GM13977 (cell line): ENCODE results near the gene ALKBH5.

Experiments used
- DNase-seq: peaks from one replicate; pipeline ENCODE4 v3.0.0; 2012; ENCODE audit warnings: low spot score
- CTCF ChIP-seq: IDR thresholded peaks from 2 replicates; pipeline ENCODE4 v1.5.1; 2012; ENCODE audit warnings: mild to moderate bottlenecking, control low read depth; ENCODE audit not compliant: insufficient read depth; ENCODE audit errors: extremely low read depth, missing control alignments
- in situ Hi-C: fragments of 300-500 bp; cut with MboI; formaldehyde crosslinking; loops from one replicate; pipeline ENCODE4 v1.12.0; 2022; ENCODE audit warnings: low sequenced_read_pairs, low pct_unique_long_range_greater_than_20kb, mixed read lengths, inconsistent platforms; ENCODE audit not compliant: unreplicated experiment

ALKBH5 gene

GRCh38 chr17:18156171-18156975 lies 27.3 kb upstream of the ALKBH5 start:
- in situ Hi-C loops: no loop called here
- no peak for TF ChIP-seq CTCF
- DNase-seq: no peak

- no peak for DNase-seq
- in situ Hi-C loops: no loop called here
- no peak for TF ChIP-seq CTCF
Observed at GRCh38 chr17:18156976-18157280, 26.7 kb upstream of the ALKBH5 start.

- in situ Hi-C loops: no loop called here
- TF ChIP-seq CTCF: no peak
- peak; percentile 47 for DNase-seq
Observed at GRCh38 chr17:18157354-18157985, 26.2 kb upstream of the ALKBH5 start.

- TF ChIP-seq CTCF: no peak
- in situ Hi-C loops: no loop called here
- peak; percentile 92 for DNase-seq
Observed at GRCh38 chr17:18158022-18158600, 25.5 kb upstream of the ALKBH5 start.

GRCh38 chr17:18159551-18160120 lies 24.0 kb upstream of the ALKBH5 start:
- DNase-seq: no peak
- TF ChIP-seq CTCF: no peak
- in situ Hi-C loops: no loop called here

GRCh38 chr17:18160128-18160856 lies 23.3 kb upstream of the ALKBH5 start:
- in situ Hi-C loops: no loop called here
- no peak for DNase-seq
- TF ChIP-seq CTCF: no peak
